Left renal pelvis (tissue), 4 donors: ENCODE measurements around the gene USP47. TPM values are rescaled to one million over a fixed set of nuclear protein-coding genes. Genes with fewer than 3 reads are reported as not detected.

Experiments used
- DNase-seq, 4 donors: peaks; one replicate each; pipeline ENCODE4 v3.0.0-alpha.2; 2013; ENCODE audit warnings: low read depth in 4 of 4, low spot score in 3 of 4
- polyA plus RNA-seq, 4 donors: library from polyadenylated mRNA; unstranded; fragments of 120-200 nt; gene quantifications; one replicate each; pipeline ENCODE4 v1.2.1, GENCODE V29; 2013; ENCODE audit not compliant: insufficient read length in 4 of 4

The USP47 gene
- polyA plus RNA-seq, 4 donors: 67.0 to 94.9 (median 93.0) TPM

DNA sequence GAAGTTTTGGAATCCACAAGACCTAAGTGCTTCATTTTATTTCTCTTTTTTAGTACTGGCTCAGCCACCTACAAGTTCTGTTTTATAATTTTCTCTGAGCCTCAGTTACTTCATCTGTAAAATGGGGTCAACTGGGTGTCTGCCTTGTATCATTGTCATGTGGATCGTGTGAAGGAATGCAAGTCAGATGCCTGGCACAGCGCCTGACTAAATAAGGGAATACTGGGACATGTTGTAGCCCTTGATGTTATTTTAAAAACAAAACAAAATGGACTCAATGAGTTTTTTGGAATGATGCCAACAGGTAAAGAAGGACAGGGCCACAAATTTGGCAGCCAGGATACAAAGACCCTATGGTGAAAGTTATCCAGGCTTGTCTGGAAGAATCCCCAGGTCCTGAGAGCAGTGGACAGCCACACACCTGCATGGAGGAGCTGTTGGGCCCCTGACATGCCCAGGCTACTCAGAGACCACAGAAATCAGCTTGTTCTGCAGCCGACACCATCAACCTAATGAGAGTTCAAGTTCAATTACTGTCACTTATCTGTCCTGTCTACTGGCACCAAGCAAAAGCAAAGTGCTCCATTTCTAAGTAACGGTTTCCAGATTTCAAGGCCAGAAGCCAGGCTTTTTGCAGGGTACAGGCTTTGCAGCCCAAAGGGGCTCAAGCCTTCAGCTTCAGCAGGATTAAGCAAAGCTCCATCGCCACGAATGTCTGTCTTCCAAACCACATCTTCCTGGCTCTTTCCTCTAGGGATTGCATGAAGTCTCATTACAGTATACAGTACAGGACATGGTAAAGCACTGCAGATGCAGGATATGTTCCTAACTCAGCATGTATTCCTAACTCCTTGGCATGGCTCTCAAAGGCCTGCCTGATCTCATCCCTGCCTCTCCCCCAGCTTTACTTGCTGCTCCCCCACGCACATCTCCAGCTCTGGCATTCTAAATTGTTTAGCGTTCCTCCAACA is 148.3 kb downstream of the USP47 start:
- no peak for DNase-seq

DNA sequence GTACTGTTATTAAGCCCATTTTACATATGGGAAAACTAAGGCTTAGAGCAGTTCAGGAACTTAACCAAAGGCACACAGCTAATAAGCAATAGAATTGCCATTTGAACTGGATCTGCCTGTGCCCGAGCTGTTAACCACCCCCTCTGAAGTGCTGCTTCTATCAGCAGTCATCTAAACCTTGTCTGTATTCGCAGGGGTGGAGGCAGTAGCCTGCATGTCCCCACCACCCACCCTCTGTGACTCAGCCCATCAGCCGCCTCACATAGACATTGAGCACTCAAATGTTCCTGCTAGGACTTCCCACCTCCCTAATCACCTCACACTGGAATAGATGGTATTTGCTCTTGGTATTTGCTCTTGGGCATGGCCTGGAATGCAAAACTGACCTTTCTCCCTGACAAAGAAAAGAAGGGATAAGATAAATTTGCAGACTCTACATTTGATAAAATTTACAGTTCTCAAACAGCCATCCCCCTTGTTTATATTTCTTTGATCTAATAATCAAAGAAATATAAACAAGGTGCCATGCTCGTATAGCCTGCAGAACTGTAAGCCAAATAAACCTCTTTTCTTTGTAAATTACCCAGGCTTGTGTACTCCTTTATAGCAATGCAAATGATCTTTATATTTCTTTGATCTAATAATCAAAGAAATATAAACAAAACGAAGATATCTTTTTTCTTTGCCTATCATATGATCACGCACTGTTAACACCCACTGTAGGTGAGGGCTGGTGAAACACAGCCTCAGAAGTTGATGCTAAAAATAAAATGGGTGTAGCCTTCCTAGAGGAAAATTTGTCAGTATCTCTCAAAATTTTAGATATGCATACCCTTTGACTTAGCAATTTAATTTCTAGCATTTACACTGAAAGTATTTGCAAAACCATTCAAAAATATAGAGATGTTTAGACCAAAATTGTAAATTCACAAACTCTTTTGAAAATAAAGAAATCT is 150.8 kb downstream of the USP47 start:
- DNase-seq: no peak

DNA sequence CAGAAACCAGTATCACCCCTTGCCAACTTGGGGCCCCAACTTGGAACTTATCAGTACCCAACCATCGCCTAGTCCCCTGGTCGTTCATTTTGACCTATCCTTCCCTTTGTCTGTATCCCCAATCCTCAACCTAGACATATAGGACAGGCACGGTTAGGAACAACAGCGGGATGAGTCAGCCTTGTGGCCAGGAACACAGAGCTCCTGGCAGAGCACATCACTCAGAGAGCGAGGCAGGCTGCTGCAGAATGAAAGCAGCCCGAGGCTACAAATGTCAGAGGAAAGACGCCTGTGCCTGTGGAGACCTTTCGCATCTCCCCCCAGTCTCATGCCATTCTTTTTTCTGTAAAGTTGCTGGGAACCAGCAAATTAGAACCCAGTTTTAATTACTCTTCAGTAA is 152.1 kb downstream of the USP47 start:
- DNase-seq: no peak

DNA sequence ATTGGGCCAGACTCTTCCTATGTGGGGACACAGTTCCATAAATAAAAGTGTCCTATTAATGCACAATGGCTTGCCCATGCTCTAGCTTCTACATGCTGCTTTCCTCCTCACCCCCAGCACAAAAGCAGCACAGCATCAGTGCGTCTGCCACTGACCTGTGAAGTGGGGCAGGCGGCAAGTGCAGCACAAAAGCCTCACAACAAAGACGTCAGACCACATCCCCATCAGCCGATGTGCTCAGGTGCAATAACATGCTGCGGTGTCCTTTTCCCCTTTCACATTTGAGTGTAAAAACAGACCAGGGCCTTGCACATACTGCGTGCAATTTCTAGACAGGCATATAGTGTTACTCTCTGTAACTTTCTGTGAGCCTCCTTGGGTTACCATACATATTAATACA is 153.8 kb downstream of the USP47 start:
- DNase-seq: no peak

DNA sequence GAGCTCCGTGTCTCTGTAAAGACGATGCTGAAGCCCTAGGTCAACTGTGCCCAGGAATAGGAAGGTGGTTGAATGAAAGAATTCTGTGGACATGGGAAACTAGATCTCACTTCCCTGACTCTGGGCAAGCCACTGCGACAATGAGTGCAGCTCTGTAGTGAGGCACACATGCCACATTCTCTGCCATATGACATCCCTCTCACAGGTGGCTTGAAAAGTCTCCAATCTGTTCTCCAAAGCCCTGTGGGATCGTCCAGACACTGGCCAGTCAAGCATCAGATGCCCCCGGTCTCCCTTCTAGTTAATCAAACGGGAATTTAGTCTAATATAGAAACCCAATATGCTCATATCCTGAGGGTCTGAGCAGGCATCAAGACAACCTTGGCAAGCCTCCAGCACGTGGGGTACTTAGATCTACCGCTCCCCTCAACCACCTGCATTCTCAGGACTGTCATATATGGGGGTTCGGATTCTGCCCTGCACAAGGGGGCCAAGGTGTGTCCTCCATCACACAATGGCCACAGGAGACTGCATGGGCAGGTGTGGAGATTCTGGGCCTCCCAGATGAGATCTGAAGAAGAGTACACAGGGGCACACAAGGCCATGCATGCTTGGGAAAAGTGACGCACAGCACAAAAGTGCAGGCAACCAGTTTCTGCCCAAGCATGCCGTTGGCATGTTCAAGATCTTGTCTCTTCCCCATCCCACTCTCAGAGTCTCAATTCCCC is 154.7 kb downstream of the USP47 start:
- no peak for DNase-seq

DNA sequence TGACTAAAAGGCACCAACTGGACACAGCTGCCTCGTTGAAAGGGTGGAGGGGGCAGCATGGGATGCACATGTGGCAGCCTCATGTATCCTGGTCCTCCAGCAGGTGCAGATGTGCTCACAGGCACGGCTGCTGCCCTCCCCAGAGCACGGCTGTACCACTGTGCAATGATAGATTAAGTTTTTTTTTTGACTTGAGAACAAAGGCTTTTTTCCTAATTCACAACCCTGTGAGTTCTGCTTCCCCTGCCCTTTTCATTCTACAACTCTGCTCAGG is 155.2 kb downstream of the USP47 start:
- DNase-seq: no peak

DNA sequence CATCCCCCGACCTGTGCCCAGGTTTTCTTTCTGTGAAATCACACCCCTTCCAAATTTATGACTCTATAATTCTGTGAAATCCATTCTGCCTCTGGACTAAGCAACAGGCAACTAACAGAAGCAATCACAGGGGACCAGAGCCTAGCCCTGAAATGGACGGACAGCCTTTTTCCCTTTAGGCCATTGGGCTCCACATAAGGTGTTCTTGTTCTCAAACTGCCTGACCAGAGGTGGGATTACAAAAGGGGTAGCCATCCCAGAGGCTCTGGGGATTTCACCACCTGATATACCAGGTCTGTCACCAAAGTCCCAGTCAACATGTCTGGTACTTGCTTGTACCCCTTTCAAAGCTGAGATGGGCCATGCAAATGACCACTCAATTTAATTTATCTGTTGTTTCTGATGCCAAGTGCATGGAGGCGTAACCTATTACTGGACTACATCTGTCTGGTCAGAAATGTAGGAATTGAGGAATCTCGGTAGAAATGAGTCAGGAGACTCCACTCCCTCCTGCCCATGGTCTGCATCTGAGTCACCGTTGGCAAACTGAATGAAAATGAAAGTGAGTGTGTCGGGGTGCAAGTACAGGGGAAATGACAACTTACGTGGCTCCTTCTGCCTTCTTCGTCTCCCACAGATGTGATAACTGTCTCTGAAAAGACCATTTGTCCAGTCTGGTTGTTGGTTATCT is 156.5 kb downstream of the USP47 start:
- no peak for DNase-seq

DNA sequence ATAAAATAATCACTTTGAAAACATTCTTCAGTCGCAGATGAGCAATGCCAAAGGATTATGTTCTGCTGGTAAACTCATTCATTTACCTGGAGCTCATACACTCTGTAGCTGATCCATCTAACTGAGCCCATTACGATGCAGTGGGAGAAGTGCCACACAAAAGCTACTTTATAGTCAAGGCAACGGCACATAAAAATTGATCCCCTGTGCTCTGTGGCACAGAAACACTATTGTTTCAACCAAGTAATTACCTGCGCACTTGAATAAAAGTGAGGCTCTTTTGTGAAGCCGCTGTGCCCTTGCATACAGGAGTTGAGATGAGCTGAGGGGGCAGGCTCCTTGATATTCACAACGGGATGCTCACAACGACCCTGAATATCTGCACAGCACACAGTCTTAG is 159.4 kb downstream of the USP47 start:
- DNase-seq: no peak

DNA sequence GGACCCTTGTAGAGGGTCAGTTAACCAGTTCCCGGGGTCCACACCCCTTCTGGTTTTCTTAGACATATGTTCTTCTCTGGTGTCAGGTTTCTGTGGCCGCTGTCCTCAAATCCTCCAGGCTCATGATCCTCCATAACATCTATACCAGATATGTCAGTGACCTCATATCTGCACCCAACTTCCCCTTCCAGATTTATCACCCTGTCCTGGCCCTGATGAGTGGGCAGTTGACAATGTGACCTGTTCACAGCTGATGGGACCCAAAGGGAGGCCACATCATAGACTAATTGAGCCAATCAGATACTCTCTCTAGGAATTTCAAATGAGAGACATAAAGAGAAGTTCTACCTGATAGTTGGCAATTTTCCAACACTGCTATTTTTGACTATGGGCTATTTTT is 161.6 kb downstream of the USP47 start:
- no peak for DNase-seq

DNA sequence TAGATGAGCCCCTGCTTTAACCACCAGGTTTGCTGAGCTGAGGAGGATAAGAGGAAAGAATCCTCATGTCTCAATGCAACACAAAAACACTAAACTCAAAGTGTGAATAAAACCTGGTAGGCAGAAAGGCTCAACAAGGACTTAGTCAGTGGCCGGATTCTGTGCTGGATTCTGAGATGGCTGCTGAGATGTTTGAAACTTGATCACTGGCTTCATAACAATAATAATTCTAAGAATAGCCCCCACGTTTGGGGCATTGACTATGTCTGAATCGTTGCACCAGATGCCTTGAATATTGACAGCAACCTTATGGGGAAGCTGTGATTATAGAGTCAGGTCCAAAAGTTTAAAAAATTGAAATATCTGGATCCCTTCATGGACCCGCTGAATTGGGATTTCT is 162.0 kb downstream of the USP47 start:
- DNase-seq: no peak

DNA sequence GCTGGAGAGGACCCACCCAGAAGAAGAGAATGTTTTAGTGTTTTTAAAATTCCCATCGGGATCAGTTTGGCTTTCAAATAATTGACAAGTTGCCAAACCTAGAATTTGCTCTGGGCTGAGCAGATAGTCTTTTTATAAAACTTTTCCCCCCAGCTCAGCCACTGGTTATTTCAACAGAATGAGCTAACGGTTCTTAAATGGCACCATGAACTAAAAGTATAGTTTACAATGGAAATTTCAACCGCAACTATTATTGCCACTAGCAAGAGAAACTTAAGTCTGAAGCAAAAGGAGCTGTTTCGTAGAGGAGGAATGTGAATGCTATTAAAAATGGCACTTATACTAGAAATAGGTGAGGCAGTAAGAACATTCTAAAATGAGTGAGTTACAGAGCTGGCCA is 163.3 kb downstream of the USP47 start:
- DNase-seq: no peak

DNA sequence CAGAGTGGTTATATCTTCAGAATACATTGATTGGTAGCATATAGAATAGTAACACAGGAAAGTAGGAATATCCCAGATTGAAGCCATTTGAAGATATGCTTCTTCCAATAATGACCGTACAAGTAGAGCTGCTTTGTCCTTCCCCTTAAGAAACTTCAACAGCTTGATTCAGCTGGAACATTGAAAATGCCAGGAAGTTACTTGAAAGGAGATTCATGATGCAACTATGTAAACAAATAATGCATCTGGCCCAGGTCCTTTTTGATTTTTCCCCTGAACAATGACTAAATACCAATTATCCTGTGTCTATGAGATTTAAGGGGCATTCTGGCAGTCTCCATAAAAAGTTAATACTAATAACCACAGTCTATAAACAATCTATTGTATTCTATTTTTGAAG is 163.7 kb downstream of the USP47 start:
- no peak for DNase-seq

DNA sequence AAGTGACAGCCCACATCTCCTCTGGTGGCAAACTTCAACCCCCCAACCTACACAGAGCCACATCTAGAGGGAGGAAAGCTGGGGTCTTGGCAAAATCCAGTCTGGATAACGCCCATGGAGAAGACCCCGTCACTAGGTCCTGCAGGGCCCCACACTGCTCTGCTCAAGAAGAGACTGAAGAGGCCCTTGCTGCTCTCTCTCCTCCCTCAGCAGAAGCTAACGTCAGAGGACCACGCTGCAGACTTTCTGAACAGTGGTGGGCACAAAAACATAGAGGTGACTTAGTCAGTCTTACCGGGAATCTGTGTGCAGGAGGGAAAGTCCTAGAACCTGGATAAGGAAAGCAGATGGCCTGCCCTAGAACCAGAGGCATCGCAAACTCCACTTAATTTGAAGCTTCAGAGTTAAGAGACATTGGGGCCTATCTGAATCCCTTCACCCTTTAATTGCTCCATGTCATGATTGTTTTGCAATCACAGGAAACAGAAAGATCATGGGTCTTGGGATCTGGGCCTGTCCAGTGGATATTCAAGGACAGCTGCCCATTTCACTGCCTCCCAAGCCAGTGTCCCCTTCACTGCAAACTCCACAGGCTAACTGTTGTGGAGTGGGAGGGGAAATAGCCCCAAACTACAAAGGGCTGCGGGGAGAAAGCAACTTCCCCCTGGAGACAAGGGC is 164.9 kb downstream of the USP47 start:
- no peak for DNase-seq

DNA sequence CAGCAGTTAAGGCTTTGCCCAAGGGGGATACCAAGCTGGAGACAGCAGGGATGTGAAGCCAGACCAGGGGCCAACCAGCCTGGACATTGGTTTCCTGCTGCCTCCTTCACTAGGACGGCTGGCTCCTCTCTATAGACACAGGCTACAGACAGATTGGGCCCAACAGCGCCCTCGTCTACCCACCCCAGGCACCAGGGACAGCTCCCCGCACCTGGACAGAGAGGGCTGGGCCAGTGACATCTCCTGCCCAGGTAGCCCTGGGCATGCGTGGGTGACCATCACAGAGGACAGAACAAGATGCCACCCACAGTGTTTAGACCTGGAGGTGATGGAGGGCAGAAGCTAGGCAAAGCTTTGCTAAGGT is 165.4 kb downstream of the USP47 start:
- DNase-seq: no peak

DNA sequence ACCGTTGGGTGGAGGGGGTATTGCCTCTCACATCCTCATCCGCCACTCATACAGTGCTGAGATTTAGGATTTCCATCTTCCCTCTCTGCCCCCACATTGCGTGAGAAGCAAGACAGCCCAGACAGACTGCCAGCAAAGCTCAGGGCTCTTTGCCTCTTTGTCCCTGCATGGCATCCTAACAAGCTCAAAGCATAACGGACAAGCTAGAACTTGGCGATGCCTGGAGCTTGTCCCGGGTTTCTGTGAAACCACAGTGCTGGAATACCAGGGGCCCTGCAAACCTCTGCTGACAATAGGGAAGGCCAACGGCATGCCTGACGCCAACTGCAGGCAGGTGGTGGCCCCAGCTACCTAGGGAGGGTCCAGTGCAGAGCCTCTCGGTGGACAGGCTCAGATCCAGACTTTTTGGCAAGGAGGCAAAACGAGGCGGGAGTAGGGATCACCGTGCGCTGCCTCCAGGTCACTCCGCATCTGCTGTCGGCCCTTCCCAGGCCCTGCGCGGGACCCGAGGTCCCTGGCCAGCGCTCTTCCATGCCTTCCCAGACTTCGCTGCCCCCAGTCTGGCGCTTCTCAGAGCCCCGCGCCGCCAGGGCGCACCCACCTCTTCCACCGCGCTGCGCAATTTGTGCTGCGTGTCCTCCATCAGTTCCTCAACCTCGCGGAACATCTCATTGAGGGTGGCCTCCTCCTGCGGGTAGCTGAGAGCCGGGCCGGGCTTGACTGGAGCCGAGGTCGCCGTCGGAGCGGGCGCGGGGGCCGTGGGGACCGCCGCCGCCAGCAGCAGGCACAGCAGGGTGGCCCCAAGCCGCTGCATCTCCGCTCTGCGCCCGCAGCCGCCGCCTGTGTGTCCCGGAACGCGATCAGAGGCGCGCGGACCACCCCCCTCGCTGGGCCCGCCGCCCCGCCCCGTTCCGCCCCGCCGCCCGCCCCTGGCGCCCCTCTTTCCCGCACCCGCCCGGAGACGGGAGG is 166.3 kb downstream of the USP47 start, which contains the start of gene DKK3:
DKK3 (minus strand) TSS at position 858 of the 969 bp plus-strand sequence; CDS start at position 814, 44 bp downstream.
- no peak for DNase-seq
